Neural progenitor cell (in vitro differentiated cells): ENCODE data around the gene LIG4. TPM values are rescaled to one million over a fixed set of nuclear protein-coding genes. Genes with fewer than 3 reads are reported as not detected.

Source experiments
- DNase-seq: peaks from one replicate; pipeline ENCODE4 v3.0.0-alpha.2; 2016; ENCODE audit warnings: low spot score
- H2AFZ ChIP-seq: fragments of 200-600 bp; sonication (generic); replicated peaks from 2 replicates; pipeline ENCODE4 v1.6.1; 2016; ENCODE audit warnings: antibody characterized with exemption
- H3F3A ChIP-seq: fragments of 200-600 bp; sonication (generic); 2 replicates; pipeline ENCODE4 v1.6.1; 2016; ENCODE audit warnings: antibody characterized with exemption, low read depth
- H3K27ac ChIP-seq: fragments of 200-600 bp; sonication (generic); 2 replicates; pipeline ENCODE4 v1.5.1; 2016; ENCODE audit warnings: mild to moderate bottlenecking
- H3K27me3 ChIP-seq: fragments of 200-600 bp; sonication (generic); 2 replicates; pipeline ENCODE4 v1.6.1; 2016; ENCODE audit warnings: mild to moderate bottlenecking, moderate library complexity
- H3K36me3 ChIP-seq: fragments of 200-600 bp; sonication (generic); 2 replicates; pipeline ENCODE4 v1.5.1; 2016
- H3K4me1 ChIP-seq: fragments of 200-600 bp; sonication (generic); 2 replicates; pipeline ENCODE4 v1.6.1; 2016; ENCODE audit warnings: mixed run types
- H3K4me2 ChIP-seq: fragments of 200-600 bp; sonication (generic); 2 replicates; pipeline ENCODE4 v1.6.1; 2016
- H3K4me3 ChIP-seq: fragments of 200-600 bp; sonication (generic); 2 replicates; pipeline ENCODE4 v1.5.1; 2016
- H3K79me2 ChIP-seq: fragments of 200-600 bp; sonication (generic); 2 replicates; pipeline ENCODE4 v1.6.1; 2016; ENCODE audit warnings: low read depth
- H3K9ac ChIP-seq: fragments of 200-600 bp; sonication (generic); 2 replicates; pipeline ENCODE4 v1.6.1; 2016
- H3K9me3 ChIP-seq: fragments of 200-600 bp; sonication (generic); 2 replicates; pipeline ENCODE4 v1.5.1; 2016; ENCODE audit warnings: low read depth
- H4K20me1 ChIP-seq: fragments of 200-600 bp; sonication (generic); 2 replicates; pipeline ENCODE4 v1.6.1; 2016; ENCODE audit warnings: low read depth
- H3K27ac Mint-ChIP-seq: 3 replicates; pipeline ENCODE4 v1.8.0; 2021; ENCODE audit warnings: mixed read lengths
- H3K27me3 Mint-ChIP-seq: 2 replicates; pipeline ENCODE4 v1.8.0; 2022; ENCODE audit warnings: low read depth, mild to moderate bottlenecking, inconsistent platforms, moderate library complexity, mixed read lengths; ENCODE audit not compliant: insufficient read depth
- H3K36me3 Mint-ChIP-seq: 3 replicates; pipeline ENCODE4 v1.8.0; 2021; ENCODE audit warnings: mixed read lengths
- H3K4me1 Mint-ChIP-seq: 3 replicates; pipeline ENCODE4 v1.8.0; 2021; ENCODE audit warnings: mixed read lengths
- H3K4me3 Mint-ChIP-seq: 3 replicates; pipeline ENCODE4 v1.8.0; 2021; ENCODE audit warnings: mild to moderate bottlenecking, moderate library complexity, mixed read lengths
- H3K9me3 Mint-ChIP-seq: 3 replicates; pipeline ENCODE4 v1.8.0; 2020; ENCODE audit warnings: mixed read lengths
- EZH2 ChIP-seq: fragments of 200-600 bp; sonication (generic); IDR thresholded peaks from 2 replicates; pipeline ENCODE4 v1.6.1; 2017; ENCODE audit warnings: antibody characterized with exemption, mild to moderate bottlenecking, moderate library complexity
- EZH2phosphoT487 ChIP-seq: fragments of 200-600 bp; sonication (generic); IDR thresholded peaks from 2 replicates; pipeline ENCODE4 v1.6.1; 2017; ENCODE audit warnings: antibody characterized with exemption
- total RNA-seq: library from RNA; depleted of rRNA; stranded (reverse); fragments of >200 nt; gene quantifications from 2 replicates; pipeline ENCODE4 v1.2.3, GENCODE V29; 2015; ENCODE audit warnings: low replicate concordance
- TF ChIP-seq, protein P1 (sequence below): fragments of 200-600 bp; sonication (generic); IDR thresholded peaks from 2 replicates; pipeline ENCODE4 v1.5.1; 2017; ENCODE audit warnings: antibody characterized with exemption, mild to moderate bottlenecking

Gene LIG4
- total RNA-seq, 1 donor from 2014 or later, result 16.3 TPM

DNA sequence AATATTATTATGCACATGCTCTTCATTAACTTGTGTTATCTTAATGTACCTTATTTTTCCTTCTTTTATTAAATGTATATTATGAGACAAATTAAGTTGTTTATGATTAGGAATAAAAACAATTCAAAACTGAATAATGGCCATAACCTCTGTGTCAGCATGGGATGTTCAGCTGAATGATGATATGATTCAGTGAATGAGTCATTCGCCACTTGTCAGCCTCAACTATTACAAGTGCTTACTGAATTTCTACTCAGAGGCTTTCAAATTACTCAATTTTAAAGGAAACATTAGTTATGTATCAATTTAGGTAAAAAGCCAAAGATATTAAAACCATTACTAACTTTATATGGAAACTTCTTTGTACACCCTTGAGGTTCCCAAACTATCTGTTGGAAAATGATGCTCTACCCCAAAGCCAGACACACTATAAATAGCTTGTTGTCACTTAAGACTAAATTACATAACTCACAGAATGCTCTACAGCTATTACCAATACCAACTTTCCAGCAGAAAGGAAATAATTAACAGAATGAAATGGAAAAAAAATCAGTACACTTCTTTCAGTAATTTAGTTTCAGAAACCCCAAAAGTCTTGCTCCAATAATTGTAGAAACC, 14.4 kb downstream of the LIG4 start:
- TF ChIP-seq EZH2phosphoT487, result no peak
- TF ChIP-seq EZH2, result no peak
- TF ChIP-seq, protein P1, sequence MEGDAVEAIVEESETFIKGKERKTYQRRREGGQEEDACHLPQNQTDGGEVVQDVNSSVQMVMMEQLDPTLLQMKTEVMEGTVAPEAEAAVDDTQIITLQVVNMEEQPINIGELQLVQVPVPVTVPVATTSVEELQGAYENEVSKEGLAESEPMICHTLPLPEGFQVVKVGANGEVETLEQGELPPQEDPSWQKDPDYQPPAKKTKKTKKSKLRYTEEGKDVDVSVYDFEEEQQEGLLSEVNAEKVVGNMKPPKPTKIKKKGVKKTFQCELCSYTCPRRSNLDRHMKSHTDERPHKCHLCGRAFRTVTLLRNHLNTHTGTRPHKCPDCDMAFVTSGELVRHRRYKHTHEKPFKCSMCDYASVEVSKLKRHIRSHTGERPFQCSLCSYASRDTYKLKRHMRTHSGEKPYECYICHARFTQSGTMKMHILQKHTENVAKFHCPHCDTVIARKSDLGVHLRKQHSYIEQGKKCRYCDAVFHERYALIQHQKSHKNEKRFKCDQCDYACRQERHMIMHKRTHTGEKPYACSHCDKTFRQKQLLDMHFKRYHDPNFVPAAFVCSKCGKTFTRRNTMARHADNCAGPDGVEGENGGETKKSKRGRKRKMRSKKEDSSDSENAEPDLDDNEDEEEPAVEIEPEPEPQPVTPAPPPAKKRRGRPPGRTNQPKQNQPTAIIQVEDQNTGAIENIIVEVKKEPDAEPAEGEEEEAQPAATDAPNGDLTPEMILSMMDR, result no peak
- no peak for DNase-seq
- Histone ChIP-seq H4K20me1 (no peaks in the 10 kb centered on the region), H3K36me3 (no peaks in the 10 kb centered on the region), H2AFZ (no peak overlapping the region), H3F3A (no peaks in the 10 kb centered on the region), H3K27me3 (no peaks in the 10 kb centered on the region), H3K4me2 (no peak overlapping the region), H3K79me2 (no peaks in the 10 kb centered on the region), H3K27ac (no peak overlapping the region), H3K4me3 (no peak overlapping the region), H3K9me3 (no peaks in the 10 kb centered on the region), H3K9ac (no peak overlapping the region), H3K4me1 (no peaks in the 10 kb centered on the region)
- H3K36me3 Mint-ChIP-seq, result no peaks in the 10 kb centered on the region
- no peaks in the 10 kb centered on the region for H3K27me3 Mint-ChIP-seq
- H3K9me3 Mint-ChIP-seq, result peaks cover 7% of the 10 kb centered on the region
- peaks cover 14% of the 10 kb centered on the region for H3K4me1 Mint-ChIP-seq
- no peak overlapping the region for H3K27ac Mint-ChIP-seq
- H3K4me3 Mint-ChIP-seq, result no peak overlapping the region

DNA sequence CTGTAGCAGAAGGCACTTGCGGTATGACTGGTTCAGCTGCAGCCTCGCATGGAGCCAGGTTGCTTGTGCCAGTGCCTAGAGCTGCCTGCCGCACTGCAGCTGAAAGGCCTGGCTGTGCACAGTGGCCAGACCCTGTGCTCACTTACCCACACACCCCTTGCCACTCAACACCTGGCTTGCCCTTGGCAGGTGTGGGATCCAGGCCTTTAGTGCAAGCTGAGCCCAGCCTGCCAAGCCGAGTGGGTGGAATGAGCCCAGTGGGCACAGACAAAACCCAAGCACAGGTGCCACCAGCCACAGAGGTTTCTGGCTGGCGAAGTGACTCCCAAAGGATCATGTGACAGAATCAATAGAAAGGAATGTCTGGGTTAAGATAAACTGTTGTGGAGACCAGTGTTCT, 19.5 kb downstream of the LIG4 start:
- H3K4me3 ChIP-seq, result no peak overlapping the region
- H3K4me1 ChIP-seq, result no peaks in the 10 kb centered on the region
- no peak overlapping the region for H3K27ac Mint-ChIP-seq
- H3K36me3 ChIP-seq, result no peaks in the 10 kb centered on the region
- no peak for TF ChIP-seq EZH2phosphoT487
- no peak overlapping the region for H3K9ac ChIP-seq
- peaks cover 14% of the 10 kb centered on the region for H3K4me1 Mint-ChIP-seq
- no peaks in the 10 kb centered on the region for H3K9me3 ChIP-seq
- peaks cover 7% of the 10 kb centered on the region for H3K9me3 Mint-ChIP-seq
- H3K27me3 ChIP-seq, result no peaks in the 10 kb centered on the region
- H3K79me2 ChIP-seq, result no peaks in the 10 kb centered on the region
- H3F3A ChIP-seq, result no peaks in the 10 kb centered on the region
- no peak overlapping the region for H2AFZ ChIP-seq
- no peak overlapping the region for H3K4me3 Mint-ChIP-seq
- no peak overlapping the region for H3K4me2 ChIP-seq
- no peaks in the 10 kb centered on the region for H4K20me1 ChIP-seq
- H3K36me3 Mint-ChIP-seq, result no peaks in the 10 kb centered on the region
- peaks cover 3% of the 10 kb centered on the region for H3K27me3 Mint-ChIP-seq
- no peak for DNase-seq
- H3K27ac ChIP-seq, result no peak overlapping the region

- H3K4me2 ChIP-seq, result no peak overlapping the region
- H2AFZ ChIP-seq, result no peak overlapping the region
- H4K20me1 ChIP-seq, result no peaks in the 10 kb centered on the region
- Mint-ChIP-seq H3K9me3 (peaks cover 7% of the 10 kb centered on the region), H3K4me3 (no peak overlapping the region), H3K36me3 (no peaks in the 10 kb centered on the region), H3K27me3 (peaks cover 3% of the 10 kb centered on the region), H3K4me1 (peaks cover 14% of the 10 kb centered on the region), H3K27ac (no peak overlapping the region)
- no peak overlapping the region for H3K4me3 ChIP-seq
- H3K27me3 ChIP-seq, result no peaks in the 10 kb centered on the region
- no peaks in the 10 kb centered on the region for H3K4me1 ChIP-seq
- H3K27ac ChIP-seq, result no peak overlapping the region
- H3K36me3 ChIP-seq, result no peaks in the 10 kb centered on the region
- H3K9me3 ChIP-seq, result no peaks in the 10 kb centered on the region
- no peaks in the 10 kb centered on the region for H3K79me2 ChIP-seq
- TF ChIP-seq, protein P1, result no peak
- TF ChIP-seq EZH2phosphoT487, result no peak
- TF ChIP-seq EZH2, result no peak
- no peak overlapping the region for H3K9ac ChIP-seq
- no peaks in the 10 kb centered on the region for H3F3A ChIP-seq
- no peak for DNase-seq
Observed at GRCh38 chr13:108195146-108195545, 20.2 kb downstream of the LIG4 start.

DNA sequence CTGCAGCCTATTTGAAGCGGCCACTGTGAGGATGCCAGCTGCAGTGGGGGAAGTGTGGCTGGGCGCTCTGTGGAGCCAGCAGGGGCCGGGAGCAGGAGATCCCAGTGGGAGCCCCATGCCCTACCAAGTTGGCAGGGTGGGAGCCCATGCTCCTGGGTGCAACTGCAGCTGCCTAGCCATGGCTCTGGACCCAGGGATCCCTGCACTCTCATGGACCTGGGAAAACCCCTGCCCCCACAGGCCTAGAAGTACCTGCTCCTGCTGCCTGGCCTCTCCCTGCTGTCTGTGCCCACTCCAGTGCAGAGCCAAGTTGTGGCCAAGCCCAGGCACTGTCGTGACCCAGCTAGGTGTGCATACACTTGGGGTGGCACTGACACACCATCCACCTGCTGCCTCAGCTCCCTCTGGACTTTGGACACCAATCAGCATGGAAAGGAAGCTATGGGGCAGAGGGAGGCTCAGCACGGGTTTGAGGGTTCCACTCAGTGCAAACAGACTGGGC, 20.9 kb downstream of the LIG4 start:
- no peak overlapping the region for H3K27ac ChIP-seq
- no peaks in the 10 kb centered on the region for H3K4me1 ChIP-seq
- no peaks in the 10 kb centered on the region for H3K36me3 ChIP-seq
- H3F3A ChIP-seq, result no peaks in the 10 kb centered on the region
- no peak for DNase-seq
- H3K4me3 Mint-ChIP-seq, result no peak overlapping the region
- no peak overlapping the region for H3K9ac ChIP-seq
- H3K79me2 ChIP-seq, result no peaks in the 10 kb centered on the region
- no peak overlapping the region for H3K4me2 ChIP-seq
- H3K27ac Mint-ChIP-seq, result no peak overlapping the region
- H3K27me3 Mint-ChIP-seq, result peaks cover 3% of the 10 kb centered on the region
- H3K4me3 ChIP-seq, result no peak overlapping the region
- no peaks in the 10 kb centered on the region for H4K20me1 ChIP-seq
- no peaks in the 10 kb centered on the region for H3K36me3 Mint-ChIP-seq
- peaks cover 7% of the 10 kb centered on the region for H3K9me3 Mint-ChIP-seq
- no peaks in the 10 kb centered on the region for H3K9me3 ChIP-seq
- TF ChIP-seq EZH2phosphoT487, result no peak
- no peak for TF ChIP-seq EZH2
- TF ChIP-seq, protein P1, result no peak
- H3K4me1 Mint-ChIP-seq, result peaks cover 14% of the 10 kb centered on the region
- H3K27me3 ChIP-seq, result no peaks in the 10 kb centered on the region
- no peak overlapping the region for H2AFZ ChIP-seq
